Measurements from ENCODE around the gene DOCK10.

DOCK10 gene

DNA sequence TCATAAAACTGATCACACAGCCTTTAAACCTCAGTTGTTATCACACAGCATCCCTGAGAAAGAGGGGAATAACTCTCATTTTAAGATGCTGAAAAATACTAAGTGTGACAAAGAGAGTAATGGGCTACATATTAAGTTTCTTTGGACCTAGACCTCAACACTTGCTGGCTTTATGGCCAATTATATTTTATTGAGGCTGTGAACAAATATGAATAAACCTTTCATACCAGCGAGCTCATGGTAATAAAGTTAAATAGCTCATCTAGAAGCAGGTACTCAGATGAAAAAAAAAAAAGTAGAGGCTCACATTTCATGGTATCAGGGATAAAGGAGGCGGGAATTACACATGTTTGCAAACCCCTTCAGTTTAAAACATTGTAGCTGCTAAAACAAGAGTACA lies 75.7 kb downstream of the DOCK10 start:
- H3K4me1 Mint-ChIP-seq, result peaks cover 65% of the 10 kb centered on the region
- H3K36me3 Mint-ChIP-seq (ENCODE audit: low read depth), result peaks cover 29% of the 10 kb centered on the region
- no peak overlapping the region for H3K4me3 Mint-ChIP-seq
- H3K9me3 Mint-ChIP-seq, result no peaks in the 10 kb centered on the region
- DNase-seq (no peak), ATAC-seq (no peak)
- H3K27ac Mint-ChIP-seq, result no peak overlapping the region
- H3K27me3 Mint-ChIP-seq, result no peaks in the 10 kb centered on the region

DNA sequence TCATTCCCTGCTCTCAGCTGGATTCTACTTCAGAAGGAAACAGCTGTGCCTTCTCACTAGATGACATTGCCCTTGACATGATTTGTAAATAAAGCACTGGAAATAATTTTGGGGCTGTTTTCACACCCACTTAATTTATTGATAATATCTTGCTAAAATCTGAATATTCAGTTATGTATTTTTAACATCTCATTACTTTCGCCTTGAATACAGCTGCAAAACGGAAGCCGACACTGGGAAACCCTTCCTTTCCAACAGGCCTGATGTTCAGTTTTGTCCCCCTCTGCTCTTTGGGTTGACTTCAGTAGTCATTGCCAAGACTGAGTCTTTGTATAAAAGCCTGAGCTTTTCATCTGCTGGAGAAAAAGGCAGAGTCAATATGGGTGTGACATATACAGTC lies 82.7 kb downstream of the DOCK10 start:
- Mint-ChIP-seq H3K4me3 (no peak overlapping the region), H3K27me3 (no peaks in the 10 kb centered on the region), H3K27ac (no peak overlapping the region), H3K36me3 (ENCODE audit: low read depth) (peaks cover 35% of the 10 kb centered on the region), H3K4me1 (peaks cover 72% of the 10 kb centered on the region), H3K9me3 (no peaks in the 10 kb centered on the region)
- no peak for ATAC-seq
- DNase-seq, result no peak

DNA sequence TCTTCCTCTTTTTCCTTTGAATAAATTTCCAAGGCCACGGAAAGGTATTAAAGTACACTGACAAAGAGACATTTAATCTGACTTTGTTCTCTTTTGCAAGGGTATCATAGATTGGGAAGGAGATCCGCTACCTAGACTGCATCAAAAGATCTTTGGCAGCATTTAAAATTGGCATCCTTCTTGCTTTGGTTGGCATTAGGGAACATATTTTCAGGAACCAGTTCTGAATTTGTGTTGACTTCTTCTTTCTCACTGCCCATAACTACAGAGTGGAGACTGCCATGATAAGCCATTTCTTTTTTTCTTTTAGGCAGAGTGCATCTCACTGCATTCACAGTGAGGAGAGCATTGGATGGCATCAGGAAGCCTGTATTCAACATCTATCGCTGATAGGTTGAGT lies 83.4 kb downstream of the DOCK10 start:
- no peak overlapping the region for H3K4me3 Mint-ChIP-seq
- no peaks in the 10 kb centered on the region for H3K9me3 Mint-ChIP-seq
- ATAC-seq (no peak), DNase-seq (no peak)
- H3K36me3 Mint-ChIP-seq (ENCODE audit: low read depth), result peaks cover 35% of the 10 kb centered on the region
- H3K27ac Mint-ChIP-seq, result no peak overlapping the region
- peaks cover 75% of the 10 kb centered on the region for H3K4me1 Mint-ChIP-seq
- no peaks in the 10 kb centered on the region for H3K27me3 Mint-ChIP-seq

DNA sequence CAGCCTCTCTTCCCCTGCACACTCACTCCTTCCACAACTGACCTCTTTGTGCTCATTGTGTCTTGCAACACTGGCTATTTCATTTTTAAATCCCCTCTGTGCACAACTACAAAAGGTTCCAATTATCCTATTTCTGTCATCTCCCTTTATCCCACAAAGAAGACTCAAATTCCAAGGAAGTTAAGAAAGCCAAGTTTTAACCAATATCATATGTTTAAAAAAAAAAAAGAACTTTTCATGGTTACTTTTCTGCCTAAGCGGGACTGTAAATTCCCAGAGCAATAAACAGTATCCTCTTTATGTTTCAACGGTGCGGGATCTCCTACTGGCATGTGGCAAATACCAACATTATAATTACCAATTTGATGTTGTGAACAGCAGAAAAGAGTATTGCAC lies 83.8 kb downstream of the DOCK10 start:
- peaks cover 79% of the 10 kb centered on the region for H3K4me1 Mint-ChIP-seq
- ATAC-seq, result no peak
- H3K27ac Mint-ChIP-seq, result no peak overlapping the region
- no peak overlapping the region for H3K4me3 Mint-ChIP-seq
- no peak for DNase-seq
- H3K27me3 Mint-ChIP-seq, result no peaks in the 10 kb centered on the region
- H3K9me3 Mint-ChIP-seq, result no peaks in the 10 kb centered on the region
- peaks cover 35% of the 10 kb centered on the region for H3K36me3 Mint-ChIP-seq (ENCODE audit: low read depth)

DNA sequence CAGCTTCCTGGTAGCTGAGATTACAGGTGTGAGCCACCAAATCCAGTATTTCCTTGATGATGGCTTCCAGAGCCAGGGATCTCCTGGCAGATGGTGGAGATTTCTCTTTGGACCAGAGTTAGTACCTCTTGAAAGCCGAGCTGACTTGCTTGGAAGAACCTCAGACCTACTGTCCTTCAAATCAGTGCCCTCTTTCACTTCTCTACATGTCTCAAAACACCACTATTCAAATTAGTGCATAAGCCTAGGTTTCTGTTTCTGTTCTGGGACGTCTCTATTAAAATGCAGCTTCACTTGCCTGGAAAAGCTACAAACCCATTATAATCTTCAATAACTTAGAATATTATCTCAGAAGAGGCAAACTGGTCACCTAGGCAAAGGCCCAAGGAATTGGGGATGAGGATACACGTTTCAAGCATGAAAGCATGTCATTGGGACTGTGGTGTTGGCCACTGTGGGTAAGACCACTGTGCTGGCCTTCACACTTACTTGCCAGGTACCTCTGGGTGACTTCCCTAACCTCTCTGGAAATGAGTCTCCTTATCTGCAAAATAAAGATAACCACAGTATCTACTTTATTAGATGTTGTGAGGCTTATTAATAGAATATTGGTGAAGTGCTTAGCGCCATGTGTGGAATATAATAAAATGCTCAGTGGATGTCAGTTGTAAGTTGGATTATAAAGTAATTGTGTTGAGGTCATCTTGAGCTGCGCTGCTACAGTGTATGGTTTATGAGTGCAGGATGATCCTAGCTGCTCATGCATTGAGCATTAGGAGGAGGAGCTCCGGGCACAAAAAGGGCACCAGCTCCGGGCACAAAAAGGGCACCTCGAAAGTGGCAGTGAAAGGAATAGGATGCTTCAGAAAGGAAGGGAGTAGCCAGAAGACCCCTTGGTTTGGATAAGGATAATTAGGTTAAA lies 84.5 kb downstream of the DOCK10 start:
- peak overlapping the region; percentile 25 for H3K4me3 Mint-ChIP-seq

DNA sequence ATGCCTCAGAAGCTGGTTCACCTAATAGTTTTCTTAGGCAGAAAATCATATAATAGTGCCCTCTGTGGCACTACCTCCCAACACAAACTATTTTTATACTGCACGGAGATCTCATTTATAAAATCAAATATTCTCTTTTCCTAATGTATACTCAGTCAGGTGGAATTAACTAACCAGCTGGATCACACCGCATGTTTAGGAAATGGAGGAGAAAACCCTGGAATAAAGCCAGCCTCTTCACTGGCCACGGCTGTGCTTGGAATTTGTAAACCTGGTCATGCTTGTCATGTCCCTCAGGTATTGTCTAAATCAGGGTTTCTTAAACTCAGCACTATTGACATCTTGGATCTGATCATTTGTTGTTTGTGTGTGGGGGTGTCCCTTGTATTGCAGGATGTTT lies 85.6 kb downstream of the DOCK10 start:
- Mint-ChIP-seq H3K9me3 (peaks cover 4% of the 10 kb centered on the region), H3K4me1 (peaks cover 85% of the 10 kb centered on the region), H3K4me3 (no peak overlapping the region), H3K27me3 (no peaks in the 10 kb centered on the region), H3K27ac (peak overlapping the region; percentile 55), H3K36me3 (ENCODE audit: low read depth) (peaks cover 29% of the 10 kb centered on the region)
- DNase-seq (no peak), ATAC-seq (no peak)

More for the DNA sequence above, 84.5 kb downstream of the DOCK10 start:
- DNase-seq (no peak), ATAC-seq (peak; percentile 59)
- Mint-ChIP-seq H3K9me3 (no peaks in the 10 kb centered on the region), H3K27me3 (no peaks in the 10 kb centered on the region), H3K36me3 (ENCODE audit: low read depth) (peaks cover 34% of the 10 kb centered on the region), H3K27ac (peak overlapping the region; percentile 79), H3K4me1 (peaks cover 81% of the 10 kb centered on the region)

DNA sequence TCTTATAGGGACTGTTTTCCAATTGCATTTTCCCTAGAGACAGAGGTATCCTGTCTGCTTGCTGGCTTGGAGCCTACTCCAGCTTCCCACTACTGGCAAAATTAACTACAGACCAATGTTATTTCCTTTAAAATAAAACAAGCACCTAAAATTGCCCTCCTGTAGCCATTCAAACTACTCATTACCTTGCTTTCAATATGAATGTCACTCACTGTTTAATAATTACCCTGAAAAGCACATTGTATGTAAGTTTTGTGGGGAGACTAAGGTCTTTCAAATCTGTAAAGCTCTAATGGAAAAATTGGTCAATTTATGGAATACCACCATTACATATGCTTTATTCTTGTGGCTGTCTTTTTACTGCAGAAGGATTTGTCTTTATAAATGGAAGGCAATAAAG lies 87.3 kb downstream of the DOCK10 start:
- DNase-seq (no peak), ATAC-seq (no peak)
- Mint-ChIP-seq H3K4me1 (peaks cover 90% of the 10 kb centered on the region), H3K36me3 (ENCODE audit: low read depth) (peaks cover 21% of the 10 kb centered on the region), H3K9me3 (peaks cover 4% of the 10 kb centered on the region), H3K4me3 (no peak overlapping the region), H3K27ac (peak overlapping the region; percentile 62), H3K27me3 (no peaks in the 10 kb centered on the region)

DNA sequence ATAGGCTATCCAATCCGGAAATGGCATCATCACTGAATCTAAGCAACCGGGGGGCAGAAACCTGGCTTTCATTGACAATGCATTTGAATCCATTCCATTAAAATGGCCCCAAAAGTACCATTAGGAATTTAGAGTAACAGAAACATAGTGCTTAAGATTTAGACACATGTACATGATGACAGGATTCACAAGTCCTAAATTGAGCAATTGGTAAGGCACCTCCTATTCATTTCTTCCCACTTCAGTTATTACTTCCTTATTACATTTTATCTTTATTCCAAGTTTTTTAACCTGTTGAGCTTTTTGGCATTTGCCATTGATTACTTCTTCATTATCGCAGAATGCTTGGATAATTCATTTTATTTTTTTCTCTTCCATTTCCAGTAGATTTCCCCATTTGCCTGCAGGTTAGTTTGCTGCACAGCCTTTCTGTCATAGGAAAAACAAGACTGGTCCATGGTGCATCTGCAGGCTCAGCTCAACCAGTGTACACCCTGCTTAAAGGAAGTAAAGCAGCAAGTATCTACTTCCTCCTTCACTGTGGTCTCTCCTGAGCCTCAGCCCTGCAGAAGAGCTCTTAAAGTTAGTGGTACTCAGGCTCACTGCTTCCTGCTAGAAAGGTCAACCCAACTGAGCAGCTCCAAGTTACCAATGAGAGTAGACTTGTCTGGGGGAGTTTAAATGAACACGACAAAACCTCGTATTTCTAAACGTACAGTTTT lies 89.2 kb downstream of the DOCK10 start:
- ATAC-seq (peak; percentile 89), DNase-seq (peak; percentile 42)
- peak overlapping the region; percentile 77 for H3K27ac Mint-ChIP-seq
- peak overlapping the region; percentile 57 for H3K4me3 Mint-ChIP-seq
- H3K9me3 Mint-ChIP-seq, result peaks cover 4% of the 10 kb centered on the region
- H3K36me3 Mint-ChIP-seq (ENCODE audit: low read depth), result peaks cover 21% of the 10 kb centered on the region
- H3K4me1 Mint-ChIP-seq, result peaks cover 95% of the 10 kb centered on the region
- no peaks in the 10 kb centered on the region for H3K27me3 Mint-ChIP-seq

DNA sequence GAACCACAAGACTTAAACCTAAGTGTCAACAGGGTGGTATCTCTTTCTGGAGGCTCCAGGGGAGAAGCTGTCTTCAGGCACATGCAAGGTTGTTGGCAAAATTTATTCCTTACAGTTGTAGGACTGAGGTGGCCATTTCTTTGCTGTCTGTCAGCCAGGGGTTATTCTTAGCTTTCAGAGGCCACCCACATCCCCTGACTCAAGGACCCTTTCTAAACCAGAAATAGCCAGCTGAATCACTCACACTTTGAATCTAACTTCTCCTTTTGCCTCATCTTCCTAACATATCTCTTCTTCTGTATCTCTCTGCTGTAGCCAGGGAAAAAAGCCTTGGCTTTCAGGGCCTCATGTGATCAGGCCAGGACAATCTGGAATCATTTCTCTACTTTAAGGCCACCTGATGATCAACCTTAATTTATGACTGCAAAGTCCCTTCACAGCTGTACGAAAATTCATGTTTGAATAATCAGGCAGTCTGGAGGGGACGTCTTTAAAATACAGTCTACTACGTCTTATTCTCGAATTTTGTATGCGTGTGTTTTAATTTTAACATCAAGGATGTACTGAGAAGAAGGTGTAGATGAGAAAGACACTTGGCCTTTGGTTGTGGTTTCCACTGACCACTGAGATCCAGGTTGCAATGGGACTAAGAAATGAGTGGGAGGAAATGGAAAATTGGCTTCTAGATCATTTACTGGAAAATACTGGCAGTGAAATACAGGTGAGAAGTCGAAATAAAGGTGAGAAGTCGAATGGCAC lies 90.4 kb downstream of the DOCK10 start:
- peak; percentile 70 for ATAC-seq
- H3K36me3 Mint-ChIP-seq (ENCODE audit: low read depth), result peaks cover 14% of the 10 kb centered on the region

DNA sequence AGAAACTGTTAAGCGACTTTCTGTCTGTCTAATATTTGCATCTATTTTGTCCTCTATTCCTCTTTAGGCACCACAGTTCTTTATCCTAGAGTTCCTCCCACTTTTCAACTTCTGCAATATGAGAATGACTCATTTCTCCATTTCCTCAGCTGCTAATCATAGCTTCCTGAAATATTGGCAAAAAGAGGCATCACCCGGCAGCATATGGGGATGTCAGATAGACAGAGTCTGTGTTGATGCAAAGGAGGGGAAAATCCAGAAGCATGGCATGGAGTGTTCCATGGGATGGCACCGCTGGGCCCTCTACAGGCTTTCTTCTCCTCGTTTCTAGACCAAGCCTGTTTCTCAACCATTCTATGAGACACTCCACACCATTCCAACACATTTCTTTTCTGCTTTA lies 93.4 kb downstream of the DOCK10 start:
- H3K36me3 Mint-ChIP-seq (ENCODE audit: low read depth), result peaks cover 30% of the 10 kb centered on the region
- H3K4me3 Mint-ChIP-seq, result no peak overlapping the region
- DNase-seq, result no peak
- H3K4me1 Mint-ChIP-seq, result peaks cover 85% of the 10 kb centered on the region
- H3K9me3 Mint-ChIP-seq, result peaks cover 4% of the 10 kb centered on the region
- no peak for ATAC-seq
- no peaks in the 10 kb centered on the region for H3K27me3 Mint-ChIP-seq
- peak overlapping the region; percentile 91 for H3K27ac Mint-ChIP-seq

More for the DNA sequence above, 90.4 kb downstream of the DOCK10 start:
- Mint-ChIP-seq H3K4me3 (peak overlapping the region; percentile 59), H3K27ac (peak overlapping the region; percentile 90), H3K4me1 (peaks cover 94% of the 10 kb centered on the region), H3K9me3 (peaks cover 4% of the 10 kb centered on the region), H3K27me3 (no peaks in the 10 kb centered on the region)
- DNase-seq, result no peak

DNA sequence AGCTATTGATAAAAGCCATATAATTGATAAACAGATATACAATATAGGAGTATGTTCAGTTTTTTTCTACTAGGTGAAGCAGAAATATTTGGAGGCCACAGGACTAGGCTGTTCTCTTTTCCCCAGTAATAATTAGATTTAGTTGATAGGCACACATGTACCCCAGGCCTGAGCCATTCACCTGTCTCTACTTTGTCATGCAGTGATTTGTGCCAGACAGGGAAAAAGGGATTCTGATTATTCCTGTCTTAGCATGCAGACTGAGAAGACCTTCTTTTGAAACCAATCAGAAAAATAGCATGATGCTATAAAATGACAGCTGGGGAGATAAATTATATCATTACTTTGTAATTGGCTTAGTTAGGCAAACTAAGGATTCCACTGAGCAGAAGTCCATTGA lies 94.3 kb downstream of the DOCK10 start:
- no peaks in the 10 kb centered on the region for H3K27me3 Mint-ChIP-seq
- DNase-seq (no peak), ATAC-seq (no peak)
- H3K36me3 Mint-ChIP-seq (ENCODE audit: low read depth), result peaks cover 33% of the 10 kb centered on the region
- peaks cover 4% of the 10 kb centered on the region for H3K9me3 Mint-ChIP-seq
- H3K27ac Mint-ChIP-seq, result peak overlapping the region; percentile 91
- H3K4me3 Mint-ChIP-seq, result peak overlapping the region; percentile 9
- H3K4me1 Mint-ChIP-seq, result peaks cover 85% of the 10 kb centered on the region

DNA sequence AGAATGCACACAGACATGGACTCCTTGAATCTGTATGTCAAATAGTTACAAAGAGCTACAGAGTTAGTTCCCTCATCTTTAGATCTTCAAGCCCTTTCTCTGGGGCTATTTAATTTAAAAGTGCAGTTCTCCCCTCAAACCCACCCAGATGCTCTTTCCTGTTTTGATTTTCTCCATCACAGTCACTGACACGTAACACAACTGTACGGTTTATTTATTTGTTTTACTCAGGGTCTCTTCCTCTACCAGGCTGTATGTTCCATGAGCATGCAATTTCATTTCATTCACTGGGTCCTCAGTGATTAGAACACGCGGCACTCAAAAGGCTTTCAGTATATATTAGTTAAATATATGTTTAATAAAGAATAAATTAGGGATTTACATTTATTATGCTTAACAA lies 94.7 kb downstream of the DOCK10 start:
- Mint-ChIP-seq H3K27me3 (no peaks in the 10 kb centered on the region), H3K9me3 (peaks cover 4% of the 10 kb centered on the region), H3K27ac (peak overlapping the region; percentile 91), H3K36me3 (ENCODE audit: low read depth) (peaks cover 32% of the 10 kb centered on the region), H3K4me1 (peaks cover 85% of the 10 kb centered on the region), H3K4me3 (peak overlapping the region; percentile 91)
- DNase-seq (no peak), ATAC-seq (no peak)

DNA sequence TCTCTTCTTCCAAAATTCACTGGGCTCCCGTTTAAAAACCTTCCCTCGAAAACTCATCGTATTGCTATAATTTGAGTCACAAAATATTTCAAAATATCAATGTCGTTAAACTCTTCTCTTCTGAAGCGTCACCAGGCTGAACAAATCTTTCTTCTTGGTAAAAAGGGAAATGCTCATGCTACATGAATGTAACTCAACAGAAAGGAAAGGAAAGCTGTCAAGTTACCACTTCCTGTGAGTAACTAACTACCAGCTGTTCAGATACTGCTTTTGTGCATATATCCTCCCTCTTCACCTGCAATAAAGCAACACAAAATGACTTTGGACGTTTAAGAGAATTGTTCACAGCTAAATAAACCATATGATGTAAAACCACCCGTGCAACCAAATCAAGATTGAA lies 95.4 kb downstream of the DOCK10 start:
- H3K27ac Mint-ChIP-seq, result peak overlapping the region; percentile 91
- no peaks in the 10 kb centered on the region for H3K27me3 Mint-ChIP-seq
- DNase-seq, result no peak
- ATAC-seq, result peak; percentile 64
- no peaks in the 10 kb centered on the region for H3K9me3 Mint-ChIP-seq
- H3K4me1 Mint-ChIP-seq, result peaks cover 86% of the 10 kb centered on the region
- H3K36me3 Mint-ChIP-seq (ENCODE audit: low read depth), result peaks cover 34% of the 10 kb centered on the region
- peak overlapping the region; percentile 91 for H3K4me3 Mint-ChIP-seq

DNA sequence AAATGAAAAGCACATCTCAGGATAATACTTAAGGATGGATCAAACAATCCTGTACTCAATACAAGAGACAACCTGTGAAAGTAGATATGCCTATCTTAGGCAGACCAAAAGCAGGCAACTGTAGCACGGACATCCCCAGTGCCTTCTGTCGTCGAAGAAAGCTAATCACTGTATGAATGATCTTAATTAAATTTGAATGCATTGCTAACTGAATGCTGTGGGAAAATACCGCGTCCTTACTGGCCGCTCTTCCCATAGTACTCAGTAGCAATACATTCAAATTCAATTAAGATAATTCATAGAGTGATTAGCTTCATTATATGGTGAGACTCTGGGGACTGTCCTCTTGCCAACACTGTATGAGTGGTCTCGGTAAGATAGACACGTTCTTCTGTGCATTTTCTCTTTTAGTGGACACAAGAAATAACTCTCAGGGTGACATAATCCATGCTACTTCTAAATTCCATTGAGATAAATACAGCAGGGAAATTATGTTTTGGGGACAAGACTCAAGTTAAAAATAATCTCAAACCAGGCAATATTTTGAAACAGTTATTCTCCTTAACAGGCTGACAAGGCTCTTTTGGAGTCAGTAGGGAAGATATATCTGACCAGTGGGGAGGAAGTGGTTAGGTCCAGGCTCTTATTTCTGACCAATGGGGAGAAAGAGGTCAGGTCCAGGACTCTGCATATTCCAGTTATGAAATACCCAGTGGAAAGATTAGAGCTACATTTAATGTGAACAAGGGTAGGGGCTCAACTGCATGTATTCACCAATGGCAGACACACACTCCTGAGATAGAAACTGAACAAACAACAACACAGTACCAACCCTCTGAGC lies 97.3 kb downstream of the DOCK10 start:
- Mint-ChIP-seq H3K4me3 (peak overlapping the region; percentile 91), H3K36me3 (ENCODE audit: low read depth) (peaks cover 43% of the 10 kb centered on the region), H3K27me3 (no peaks in the 10 kb centered on the region), H3K27ac (peak overlapping the region; percentile 91), H3K9me3 (no peaks in the 10 kb centered on the region), H3K4me1 (peaks cover 86% of the 10 kb centered on the region)
- ATAC-seq, result peak; percentile 23
- DNase-seq, result no peak
